Esophagus muscularis mucosa (tissue), 4 donors: ENCODE data around the gene PRXL2C. TPM values are rescaled to one million over a fixed set of nuclear protein-coding genes. Genes with fewer than 3 reads are reported as not detected.

Experiments
- DNase-seq: peaks from one replicate; pipeline ENCODE4 v3.0.0-alpha.2; 2017; ENCODE audit errors: extremely low spot score
- H3K27ac ChIP-seq, 4 donors: fragments of 200-600 bp; sonication (generic); replicated peaks in 1 of 4; 1 replicate in 3 of 4; 2 replicates in 1 of 4; pipeline ENCODE4 v1.5.1; 2016 to 2019; ENCODE audit warnings: mild to moderate bottlenecking in 1 of 4
- H3K27me3 ChIP-seq, 4 donors: fragments of 200-600 bp; sonication (generic); one replicate each; pipeline versions ENCODE4 v1.5.1 to v1.6.0; 2016 to 2019
- H3K36me3 ChIP-seq, 4 donors: fragments of 200-600 bp; sonication (generic); one replicate each; pipeline ENCODE4 v1.5.1; 2016 to 2019
- H3K4me1 ChIP-seq, 4 donors: fragments of 200-600 bp; sonication (generic); one replicate each; pipeline ENCODE4 v1.5.1; 2016 to 2019
- H3K4me3 ChIP-seq, 4 donors: fragments of 200-600 bp; sonication (generic); 1 replicate in 2 of 4; 2 replicates in 2 of 4; pipeline ENCODE4 v1.5.1; 2016 to 2019; ENCODE audit warnings: mild to moderate bottlenecking in 4 of 4, moderate library complexity in 1 of 4
- H3K9me3 ChIP-seq, 4 donors: fragments of 200-600 bp; sonication (generic); 1 replicate in 3 of 4; 2 replicates in 1 of 4; pipeline ENCODE4 v1.5.1; 2016 to 2019
- CTCF ChIP-seq, 3 experiments: fragments of 200-600 bp in 2 of 3; fragments of 450-650 bp in 1 of 3; sonication (generic) in 2 of 3; IDR thresholded peaks; one replicate each; pipeline ENCODE4 v1.5.1; 2017 to 2019; ENCODE audit warnings: antibody characterized with exemption in 3 of 3, mild to moderate bottlenecking in 2 of 3, moderate library complexity in 1 of 3
- EP300 ChIP-seq: sonication (generic); formaldehyde crosslinking; IDR thresholded peaks from one replicate; pipeline ENCODE4 v1.6.1; 2017; ENCODE audit warnings: antibody characterized with exemption
- POLR2A ChIP-seq: fragments of 450-650 bp; IDR thresholded peaks from one replicate; pipeline ENCODE4 v1.6.1; 2017; ENCODE audit warnings: antibody characterized with exemption, moderate library complexity, mild to moderate bottlenecking, low read depth
- POLR2AphosphoS5 ChIP-seq, 2 donors: sonication (generic); formaldehyde crosslinking; IDR thresholded peaks; one replicate each; pipeline ENCODE4 v1.6.1; 2017; ENCODE audit warnings: antibody characterized with exemption in 2 of 2
- WGBS: methylation state at CpG from one replicate; pipeline ENCODE4 v1.1.5; 2018; 5-methylcytosine and 5-hydroxymethylcytosine counted together
- intact Hi-C: fragments of 100-400 bp; cut with DNase I; formaldehyde crosslinking; loops from one replicate; pipeline ENCODE4 v1.15.1; 2023
- total RNA-seq, 4 donors: library from RNA; depleted of rRNA; stranded (reverse); fragments of >200 nt; gene quantifications; one replicate each; pipeline versions ENCODE4 v1.1.0 to v1.2.1, GENCODE V29; 2016

Gene PRXL2C
- total RNA-seq, 4 donors from 2014 or later, result 20.3 to 33.3 (median 26.3) TPM

GRCh38 chr9:96620832-96621269 lies 34.3 kb downstream of the PRXL2C start:
- Histone ChIP-seq H3K36me3 (no peaks in the 10 kb centered on the region), H3K9me3 (no peaks in the 10 kb centered on the region), H3K27me3 (no peaks in the 10 kb centered on the region), H3K4me1 (peaks cover 0 to 22% (median 17%) of the 10 kb centered on the region in 4 donors), H3K4me3 (no peak overlapping the region), H3K27ac (peak overlapping the region in 1 of 4 donors; percentile 8)
- DNase-seq, result peak; percentile 55
- WGBS, result 56% methylated on average over 7 of the region's 7 CpGs
- no peak for TF ChIP-seq EP300
- no peak for TF ChIP-seq CTCF (IDR thresholded peaks at IDR 0.05)
- no peak for TF ChIP-seq POLR2AphosphoS5 (IDR thresholded peaks at IDR 0.05)
- no peak for TF ChIP-seq POLR2A
- intact Hi-C loops, result no loop called here

- intact Hi-C loops, result no loop called here
- no peak for DNase-seq
- H3K27me3 ChIP-seq, result no peaks in the 10 kb centered on the region
- no peaks in the 10 kb centered on the region for H3K9me3 ChIP-seq
- H3K4me3 ChIP-seq, result peak overlapping the region; percentile 89 to 93 (median 92)
- no peak for TF ChIP-seq EP300
- no peak for TF ChIP-seq POLR2AphosphoS5 (IDR thresholded peaks at IDR 0.05)
- no peak for TF ChIP-seq POLR2A
- no peak for TF ChIP-seq CTCF (IDR thresholded peaks at IDR 0.05)
- H3K36me3 ChIP-seq, result no peaks in the 10 kb centered on the region
- peaks cover 0 to 22% (median 17%) of the 10 kb centered on the region in 4 donors for H3K4me1 ChIP-seq
- 53% methylated on average over 11 of the region's 11 CpGs for WGBS
- H3K27ac ChIP-seq, result peak overlapping the region; percentile 74 to 89 (median 84)
Measured at GRCh38 chr9:96620181-96620514, 35.0 kb downstream of the PRXL2C start.

- Histone ChIP-seq H3K36me3 (no peaks in the 10 kb centered on the region), H3K27me3 (no peaks in the 10 kb centered on the region), H3K27ac (peak within 1 kb of the TSS; percentile 85 to 92 (median 88)), H3K9me3 (no peaks in the 10 kb centered on the region), H3K4me3 (peak within 1 kb of the TSS; percentile 89 to 93 (median 92)), H3K4me1 (peaks cover 0 to 22% (median 19%) of the 10 kb centered on the region in 4 donors)
- intact Hi-C loops, result loop anchor here (5.0 kb wide), 2 partner anchors 33 to 52 kb away; no protein-coding TSS in a partner anchor
- TF ChIP-seq CTCF (IDR thresholded peaks at IDR 0.05) (peak in 2 of 3 experiments; percentile 29 to 43), POLR2A (no peak), EP300 (no peak), POLR2AphosphoS5 (IDR thresholded peaks at IDR 0.05) (peak; percentile 23 to 43)
- WGBS, result 15% methylated on average over 2 of the region's 66 CpGs
- peak; percentile 94 for DNase-seq
Measured at GRCh38 chr9:96619491-96620180, 35.5 kb downstream of the PRXL2C start, which contains the start of gene CDC14B. CDC14B (minus strand) TSS chr9:96619843; CDS start chr9:96619378, 465 bp downstream.

DNA sequence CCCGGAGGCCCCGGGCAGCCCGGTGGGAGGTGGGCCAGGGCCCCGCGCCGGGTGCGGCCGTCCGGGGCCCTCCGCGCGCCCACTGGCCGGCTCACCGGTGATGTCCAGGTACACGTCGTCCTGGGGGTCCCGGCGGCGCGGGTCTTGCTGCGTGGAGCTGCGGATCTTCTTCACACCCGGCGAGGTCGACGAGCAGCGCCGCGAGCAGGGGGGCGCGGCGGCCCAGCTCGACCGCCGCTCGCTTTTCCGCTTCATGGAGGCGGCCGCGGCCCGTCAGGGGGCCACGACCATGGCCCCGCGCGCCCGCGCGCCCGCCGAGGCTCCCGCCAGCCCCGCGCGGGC lies 36.0 kb downstream of the PRXL2C start:
- Histone ChIP-seq H3K36me3 (no peaks in the 10 kb centered on the region), H3K4me1 (peaks cover 0 to 27% (median 19%) of the 10 kb centered on the region in 4 donors), H3K27ac (peak overlapping the region; percentile 85 to 92 (median 88)), H3K4me3 (peak overlapping the region; percentile 89 to 93 (median 92)), H3K9me3 (no peaks in the 10 kb centered on the region), H3K27me3 (no peaks in the 10 kb centered on the region)
- intact Hi-C loops, result loop anchor here (5.0 kb wide), 2 partner anchors 33 to 52 kb away; no protein-coding TSS in a partner anchor
- peak; percentile 68 for DNase-seq
- TF ChIP-seq POLR2AphosphoS5 (IDR thresholded peaks at IDR 0.05) (no peak), CTCF (IDR thresholded peaks at IDR 0.05) (no peak), EP300 (no peak), POLR2A (no peak)
- WGBS, result 0% methylated on average over 3 of the region's 54 CpGs
